PFSK-1 (cell line): ENCODE data around the gene UNCX.

ENCODE experiments used
- FOXP2 ChIP-seq: optimal IDR thresholded peaks from 2 replicates; pipeline ENCODE3; 2011; ENCODE audit warnings: borderline replicate concordance, control low read depth, inconsistent platforms; ENCODE audit not compliant: insufficient read depth; ENCODE audit errors: extremely low read length, extremely low read depth
- POLR2AphosphoS5 ChIP-seq: IDR thresholded peaks from 2 replicates; pipeline ENCODE4 v1.6.1; 2012; ENCODE audit warnings: low read depth, mild to moderate bottlenecking, control low read depth, low read length, moderate library complexity
- SIN3A ChIP-seq: IDR thresholded peaks from 2 replicates; pipeline ENCODE4 v1.6.1; 2012; ENCODE audit warnings: mild to moderate bottlenecking, low read length, moderate library complexity, borderline replicate concordance; ENCODE audit not compliant: insufficient read depth
- TAF1 ChIP-seq: IDR thresholded peaks from 2 replicates; pipeline ENCODE4 v1.6.1; 2012; ENCODE audit warnings: low read length, control low read depth, borderline replicate concordance; ENCODE audit not compliant: insufficient read depth
- TF ChIP-seq, protein P1 (sequence below), 2 experiments: IDR thresholded peaks; 2 replicates each; pipeline versions ENCODE4 v1.6.1 to v1.8.0; 2011 to 2012; ENCODE audit warnings: low read depth in 2 of 2, low read length in 2 of 2, control low read depth in 1 of 2, inconsistent platforms in 1 of 2, mild to moderate bottlenecking in 1 of 2, moderate library complexity in 1 of 2; ENCODE audit not compliant: insufficient read depth in 1 of 2

The UNCX gene

GRCh38 chr7:1283337-1283736 is 50.7 kb downstream of the UNCX start:
- TF ChIP-seq POLR2AphosphoS5 (no peak), TAF1 (no peak), FOXP2 (no peak), SIN3A (no peak)
- TF ChIP-seq, protein P1, sequence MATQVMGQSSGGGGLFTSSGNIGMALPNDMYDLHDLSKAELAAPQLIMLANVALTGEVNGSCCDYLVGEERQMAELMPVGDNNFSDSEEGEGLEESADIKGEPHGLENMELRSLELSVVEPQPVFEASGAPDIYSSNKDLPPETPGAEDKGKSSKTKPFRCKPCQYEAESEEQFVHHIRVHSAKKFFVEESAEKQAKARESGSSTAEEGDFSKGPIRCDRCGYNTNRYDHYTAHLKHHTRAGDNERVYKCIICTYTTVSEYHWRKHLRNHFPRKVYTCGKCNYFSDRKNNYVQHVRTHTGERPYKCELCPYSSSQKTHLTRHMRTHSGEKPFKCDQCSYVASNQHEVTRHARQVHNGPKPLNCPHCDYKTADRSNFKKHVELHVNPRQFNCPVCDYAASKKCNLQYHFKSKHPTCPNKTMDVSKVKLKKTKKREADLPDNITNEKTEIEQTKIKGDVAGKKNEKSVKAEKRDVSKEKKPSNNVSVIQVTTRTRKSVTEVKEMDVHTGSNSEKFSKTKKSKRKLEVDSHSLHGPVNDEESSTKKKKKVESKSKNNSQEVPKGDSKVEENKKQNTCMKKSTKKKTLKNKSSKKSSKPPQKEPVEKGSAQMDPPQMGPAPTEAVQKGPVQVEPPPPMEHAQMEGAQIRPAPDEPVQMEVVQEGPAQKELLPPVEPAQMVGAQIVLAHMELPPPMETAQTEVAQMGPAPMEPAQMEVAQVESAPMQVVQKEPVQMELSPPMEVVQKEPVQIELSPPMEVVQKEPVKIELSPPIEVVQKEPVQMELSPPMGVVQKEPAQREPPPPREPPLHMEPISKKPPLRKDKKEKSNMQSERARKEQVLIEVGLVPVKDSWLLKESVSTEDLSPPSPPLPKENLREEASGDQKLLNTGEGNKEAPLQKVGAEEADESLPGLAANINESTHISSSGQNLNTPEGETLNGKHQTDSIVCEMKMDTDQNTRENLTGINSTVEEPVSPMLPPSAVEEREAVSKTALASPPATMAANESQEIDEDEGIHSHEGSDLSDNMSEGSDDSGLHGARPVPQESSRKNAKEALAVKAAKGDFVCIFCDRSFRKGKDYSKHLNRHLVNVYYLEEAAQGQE (IDR thresholded peaks at IDR 0.05; ENCODE audit: insufficient read depth in 1 of 2, low read depth in 2 of 2, low read length in 2 of 2) = no peak

DNA sequence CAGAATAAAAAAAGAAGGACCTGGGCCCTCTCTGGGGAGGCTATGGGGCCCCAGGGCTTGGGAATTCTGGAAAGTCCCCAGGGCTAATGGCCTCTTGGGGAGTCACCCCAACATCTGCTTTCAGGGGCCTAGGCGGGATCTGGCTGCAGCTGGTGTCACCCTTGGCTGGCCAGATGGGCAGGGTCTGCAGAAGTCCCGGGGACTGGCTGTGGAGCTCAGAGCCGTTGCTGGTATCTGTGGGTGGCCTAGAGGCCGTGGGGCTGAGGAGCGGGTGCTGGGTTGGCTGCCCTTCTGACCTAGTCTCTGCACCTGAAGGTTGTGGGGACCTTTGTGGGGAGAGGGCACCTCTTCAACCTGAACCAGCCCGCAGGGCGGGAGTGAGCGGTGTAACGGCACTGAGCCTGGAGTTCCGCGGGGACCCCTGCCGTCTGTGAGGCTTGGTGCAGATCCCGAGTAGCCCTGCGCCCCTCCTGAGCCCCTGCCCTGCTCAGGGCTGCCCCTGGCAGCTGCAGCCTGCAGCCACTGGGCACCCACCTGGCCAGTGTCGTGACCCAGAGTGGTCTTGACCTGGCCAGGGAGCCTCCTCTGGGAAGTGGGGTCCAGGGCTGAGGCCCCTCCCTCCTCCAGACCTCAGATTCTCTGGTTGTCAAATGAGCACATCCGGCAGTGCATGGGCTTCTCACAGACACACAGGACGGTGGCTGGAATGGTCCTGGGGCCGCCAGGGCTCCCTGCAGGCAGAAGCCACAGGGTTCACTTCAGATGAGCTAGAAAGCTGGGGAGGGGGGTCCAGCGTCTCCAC is 51.5 kb downstream of the UNCX start:
- TF ChIP-seq TAF1 = no peak
- TF ChIP-seq, protein P1 (IDR thresholded peaks at IDR 0.05; ENCODE audit: insufficient read depth in 1 of 2, low read depth in 2 of 2, low read length in 2 of 2) = no peak
- no peak for TF ChIP-seq POLR2AphosphoS5
- no peak for TF ChIP-seq SIN3A
- no peak for TF ChIP-seq FOXP2

DNA sequence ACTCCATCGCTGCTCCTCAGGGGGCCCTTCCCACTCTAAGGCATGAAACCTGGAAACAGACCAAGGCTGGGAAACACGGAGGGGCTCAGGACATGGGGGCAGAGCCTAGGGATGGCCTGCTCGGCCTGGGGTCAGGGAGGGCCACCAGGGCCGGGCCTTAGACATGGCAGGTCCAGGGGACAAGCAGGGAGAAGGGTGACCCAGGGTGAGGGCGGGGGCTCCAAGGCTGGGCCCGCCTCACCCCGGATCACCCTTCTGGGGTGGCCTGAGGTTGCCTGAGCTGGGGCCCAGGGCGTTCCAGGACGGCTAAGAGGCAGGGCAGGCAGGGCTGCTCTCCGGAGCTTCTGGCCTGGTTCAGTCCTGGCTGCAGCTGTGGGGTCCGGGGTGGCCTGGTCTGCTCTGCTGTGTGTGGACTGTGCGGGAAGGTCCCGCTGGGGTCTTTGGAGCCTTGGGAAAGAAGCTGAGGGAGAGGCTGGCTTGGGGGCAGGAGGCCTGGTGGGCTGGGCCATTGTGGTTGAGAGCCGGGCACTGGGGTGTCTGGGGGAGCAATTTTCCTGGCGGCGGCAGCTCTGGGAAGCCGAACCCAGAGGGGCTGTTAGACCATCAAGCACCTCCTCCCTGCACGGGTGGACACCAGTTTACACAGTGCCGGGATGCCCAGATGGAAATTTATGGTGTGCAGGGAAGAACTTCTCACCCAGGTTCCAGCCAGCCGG is 52.2 kb downstream of the UNCX start:
- TF ChIP-seq TAF1 = no peak
- no peak for TF ChIP-seq FOXP2
- no peak for TF ChIP-seq SIN3A
- TF ChIP-seq, protein P1 (IDR thresholded peaks at IDR 0.05; ENCODE audit: insufficient read depth in 1 of 2, low read depth in 2 of 2, low read length in 2 of 2) = no peak
- TF ChIP-seq POLR2AphosphoS5 = no peak

DNA sequence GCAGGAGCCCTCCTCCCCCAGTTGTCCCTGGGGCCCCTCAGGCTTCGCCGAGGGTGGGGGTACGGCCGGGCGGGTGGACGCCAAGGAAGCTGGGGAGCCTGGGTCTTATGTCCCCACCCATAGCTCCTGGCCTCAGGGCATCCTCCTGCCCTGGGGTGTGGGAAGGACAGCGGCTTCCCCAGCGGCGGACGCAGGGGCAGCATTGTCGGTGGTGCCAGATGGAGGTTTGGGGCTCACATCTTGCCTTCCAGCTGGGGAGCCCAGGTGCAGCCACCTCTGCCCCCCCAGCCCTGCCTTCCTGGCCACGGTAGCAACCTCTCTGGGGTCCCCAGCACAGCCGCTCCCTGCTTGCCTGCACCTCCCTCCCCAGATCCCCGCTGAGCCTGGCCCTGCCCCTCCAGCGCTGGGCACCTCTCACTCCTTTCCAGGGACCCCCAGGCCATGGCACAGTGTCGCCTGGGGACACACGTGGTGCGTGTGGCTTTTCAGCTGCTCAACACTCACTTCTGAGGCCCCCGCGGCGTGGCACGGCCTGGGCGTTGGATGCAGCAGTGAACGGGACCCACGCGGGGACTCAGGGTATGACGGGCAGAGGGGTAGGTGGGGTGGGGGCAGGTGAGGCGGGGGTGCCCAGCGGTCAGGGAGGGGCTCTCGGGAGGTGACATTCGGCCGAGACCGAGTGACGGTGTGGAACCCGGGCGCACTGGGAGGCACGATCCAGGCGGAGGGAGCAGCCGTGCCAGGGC is 53.1 kb downstream of the UNCX start:
- TF ChIP-seq FOXP2 (no peak), POLR2AphosphoS5 (no peak), TAF1 (no peak), SIN3A (no peak)
- TF ChIP-seq, protein P1 (IDR thresholded peaks at IDR 0.05; ENCODE audit: insufficient read depth in 1 of 2, low read depth in 2 of 2, low read length in 2 of 2) = no peak
